Stomach (tissue), 19 donors: ENCODE data around the gene PPP1R12B. TPM values are rescaled to one million over a fixed set of nuclear protein-coding genes. Genes with fewer than 3 reads are reported as not detected.
A peak's percentile ranks its signal among the peaks of the same experiment; 100 is the strongest.

ENCODE experiments used
- DNase-seq, 2 donors: peaks; one replicate each; pipeline versions ENCODE4 v3.0.0 to v3.0.0-alpha.2; 2013 to 2019
- H3K27ac ChIP-seq, 5 donors: fragments of 200-600 bp in 4 of 5; sonication (generic) in 4 of 5; one replicate each; pipeline ENCODE4 v1.5.1; 2013 to 2019; ENCODE audit warnings: mild to moderate bottlenecking in 1 of 5, moderate library complexity in 1 of 5
- H3K27me3 ChIP-seq, 3 donors: fragments of 200-600 bp; sonication (generic); one replicate each; pipeline ENCODE4 v1.5.1; 2017 to 2019; ENCODE audit warnings: mixed run types in 1 of 3
- H3K36me3 ChIP-seq, 4 donors: fragments of 200-600 bp; sonication (generic); 1 replicate in 3 of 4; 2 replicates in 1 of 4; pipeline ENCODE4 v1.5.1; 2016 to 2019
- H3K4me1 ChIP-seq, 4 donors: fragments of 200-600 bp; sonication (generic); one replicate each; pipeline ENCODE4 v1.5.1; 2016 to 2019
- H3K4me3 ChIP-seq, 4 donors: fragments of 200-600 bp; sonication (generic) in 3 of 4; one replicate each; pipeline ENCODE4 v1.5.1; 2016 to 2019; ENCODE audit warnings: mild to moderate bottlenecking in 1 of 4
- H3K9me3 ChIP-seq, 4 donors: fragments of 200-600 bp; sonication (generic); one replicate each; pipeline ENCODE4 v1.5.1; 2016 to 2019
- CTCF ChIP-seq, 7 experiments: fragments of 450-650 bp in 4 of 7; fragments of 200-600 bp in 3 of 7; sonication (generic) in 3 of 7; IDR thresholded peaks; one replicate each; pipeline ENCODE4 v1.5.1; 2016 to 2019; ENCODE audit warnings: antibody characterized with exemption in 7 of 7, control low read depth in 2 of 7, mild to moderate bottlenecking in 1 of 7
- EP300 ChIP-seq: sonication (generic); formaldehyde crosslinking; IDR thresholded peaks from one replicate; pipeline ENCODE4 v1.6.1; 2017; ENCODE audit warnings: antibody characterized with exemption
- POLR2A ChIP-seq, 4 donors: fragments of 450-650 bp; IDR thresholded peaks; one replicate each; pipeline ENCODE4 v1.6.1; 2016; ENCODE audit warnings: antibody characterized with exemption in 4 of 4, control low read depth in 2 of 4, mild to moderate bottlenecking in 1 of 4, moderate library complexity in 1 of 4
- POLR2AphosphoS5 ChIP-seq, 3 donors: sonication (generic); formaldehyde crosslinking; IDR thresholded peaks; one replicate each; pipeline ENCODE4 v1.6.1; 2016; ENCODE audit warnings: antibody characterized with exemption in 3 of 3
- WGBS, 5 donors: extraction: QIAGEN DNeasy Blood & Tissue Kit in 3 of 5; methylation state at CpG; one replicate each; pipeline versions ENCODE4 v1.1.5 to v1.1.7; 2013 to 2018; 5-methylcytosine and 5-hydroxymethylcytosine counted together
- intact Hi-C: fragments of 100-400 bp; cut with DNase I; formaldehyde crosslinking; loops from one replicate; pipeline ENCODE4 v1.15.1; 2023; ENCODE audit warnings: low total_unique reads
- long read RNA-seq, 10 donors: transcript quantifications; one replicate each; lab custom pipeline, GENCODE V29; 2026
- polyA plus RNA-seq, 3 donors: library from polyadenylated mRNA; stranded (reverse); fragments of 200-250 nt; gene quantifications; one replicate each; pipeline ENCODE4 v1.2.3, GENCODE V29; 2013
- total RNA-seq, 5 donors: library from RNA; depleted of rRNA; stranded (reverse); fragments of >200 nt; gene quantifications; one replicate each; pipeline versions ENCODE4 v1.1.0 to v1.2.3, GENCODE V29; 2014 to 2016
- donor health status: healthy with polysubstance abuse.
- donor health status: Bipolar disorder and iron deficiency.
- donor health status: healthy.

Gene PPP1R12B
- total RNA-seq (100 to 1,000 TPM in 4 of 5 donors, 10 to 100 TPM in 1; 76.5 to 352 (median 131) TPM), polyA plus RNA-seq (10 to 100 TPM in 2 of 3 donors, 1 to 10 TPM in 1; 9.7 to 12.1 (median 11.2) TPM)
- long read RNA-seq, donor 1, transcript PPP1R12B-218 (7 exons, 878 nt) = major isoform, 5 of 26 reads
- long read RNA-seq, donor 1, partial matches to known transcripts = 21 of 26 reads
- long read RNA-seq, donor 1, other reads (novel, unspliced or antisense) = 0 of 26 reads
- long read RNA-seq, donor 2, transcript PPP1R12B-218 (7 exons, 878 nt) = major isoform, 7 of 21 reads
- long read RNA-seq, donor 2, partial matches to known transcripts = 8 of 21 reads
- long read RNA-seq, donor 2, other reads (novel, unspliced or antisense) = 6 of 21 reads
- long read RNA-seq, donor 3, partial matches to known transcripts = 0 of 2 reads
- long read RNA-seq, donor 3, other reads (novel, unspliced or antisense) = 0 of 2 reads
- long read RNA-seq, donor 4, partial matches to known transcripts = 6 of 6 reads
- long read RNA-seq, donor 4, other reads (novel, unspliced or antisense) = 0 of 6 reads
- long read RNA-seq, donor 5, transcript PPP1R12B-218 (7 exons, 878 nt) = major isoform, 5 of 89 reads
- long read RNA-seq, donor 5, partial matches to known transcripts = 82 of 89 reads
- long read RNA-seq, donor 5, other reads (novel, unspliced or antisense) = 0 of 89 reads
- long read RNA-seq, donor 6 = 0 reads
- long read RNA-seq, donor 7, transcript PPP1R12B-218 (7 exons, 878 nt) = major isoform, 5 of 72 reads
- long read RNA-seq, donor 7, partial matches to known transcripts = 54 of 72 reads
- long read RNA-seq, donor 7, other reads (novel, unspliced or antisense) = 11 of 72 reads
- long read RNA-seq, donor 8, transcript PPP1R12B-217 (1 exons, 2,333 nt) = major isoform, 5 of 49 reads
- long read RNA-seq, donor 8, partial matches to known transcripts = 42 of 49 reads
- long read RNA-seq, donor 8, other reads (novel, unspliced or antisense) = 0 of 49 reads
- long read RNA-seq, donor 9, partial matches to known transcripts = 0 of 2 reads
- long read RNA-seq, donor 9, other reads (novel, unspliced or antisense) = 0 of 2 reads
- long read RNA-seq, donor 10, partial matches to known transcripts = 12 of 12 reads
- long read RNA-seq, donor 10, other reads (novel, unspliced or antisense) = 0 of 12 reads

- peaks cover 10 to 39% (median 31%) of the 10 kb centered on the region in 4 donors for H3K4me1 ChIP-seq
- peak within 1 kb of the TSS; percentile 75 to 99 (median 96) for H3K4me3 ChIP-seq
- intact Hi-C loops = loop anchor here (10.0 kb wide), 1 partner anchor 366 kb away; the partner anchor contains the start of gene SYT2
- peak; percentile 98 to 99 for DNase-seq
- peak within 1 kb of the TSS; percentile 87 to 94 (median 92) for H3K27ac ChIP-seq
- TF ChIP-seq POLR2A (IDR thresholded peaks at IDR 0.05) (peak in 1 of 4 donors; percentile 25), CTCF (IDR thresholded peaks at IDR 0.05) (peak in 1 of 7 experiments; percentile 20), EP300 (no peak), POLR2AphosphoS5 (IDR thresholded peaks at IDR 0.05) (peak; percentile 72 to 95 (median 76))
- no peaks in the 10 kb centered on the region for H3K36me3 ChIP-seq
- no peaks in the 10 kb centered on the region for H3K27me3 ChIP-seq
- H3K9me3 ChIP-seq = no peaks in the 10 kb centered on the region
- 0 to 1% (median 0%) methylated on average over 34 to 60 of the region's 60 CpGs for WGBS, 5 donors
These were observed at the start of gene PPP1R12B for GRCh38 chr1:202348509-202349205. Gene PPP1R12B (plus strand): TSS chr1:202348699. CDS start chr1:202348852, 153 bp downstream.

GRCh38 chr1:202302166-202302565, 46.3 kb upstream of the PPP1R12B start:
- no peak overlapping the region for H3K27ac ChIP-seq
- peaks cover 0 to 4% (median 0%) of the 10 kb centered on the region in 3 donors for H3K27me3 ChIP-seq
- H3K4me3 ChIP-seq = no peak overlapping the region
- intact Hi-C loops = loop anchor here (10.0 kb wide), 1 partner anchor 57 kb away; no protein-coding TSS in a partner anchor
- DNase-seq = no peak
- WGBS, 5 donors = 96 to 97% (median 97%) methylated on average over 9 of the region's 9 CpGs
- no peaks in the 10 kb centered on the region for H3K36me3 ChIP-seq
- H3K9me3 ChIP-seq = no peaks in the 10 kb centered on the region
- no peak for TF ChIP-seq POLR2AphosphoS5 (IDR thresholded peaks at IDR 0.05)
- TF ChIP-seq EP300 = no peak
- H3K4me1 ChIP-seq = no peaks in the 10 kb centered on the region

- no peak for TF ChIP-seq EP300
- TF ChIP-seq POLR2A (IDR thresholded peaks at IDR 0.05) = no peak
- TF ChIP-seq CTCF (IDR thresholded peaks at IDR 0.05) = no peak
- no peak for TF ChIP-seq POLR2AphosphoS5 (IDR thresholded peaks at IDR 0.05)
- peak in 1 of 2 donors; percentile 55 for DNase-seq
- Histone ChIP-seq H3K9me3 (no peaks in the 10 kb centered on the region), H3K4me3 (no peak overlapping the region), H3K4me1 (no peaks in the 10 kb centered on the region), H3K27me3 (no peaks in the 10 kb centered on the region), H3K36me3 (no peaks in the 10 kb centered on the region), H3K27ac (no peak overlapping the region)
- intact Hi-C loops = loop anchor here (10.0 kb wide), 1 partner anchor 60 kb away; no protein-coding TSS in a partner anchor
- 75 to 89% (median 86%) methylated on average over 9 of the region's 9 CpGs for WGBS, 5 donors
These were observed 44.1 kb upstream of the PPP1R12B start for GRCh38 chr1:202304375-202304774.

- no peaks in the 10 kb centered on the region for H3K36me3 ChIP-seq
- no peaks in the 10 kb centered on the region for H3K27me3 ChIP-seq
- TF ChIP-seq POLR2A (IDR thresholded peaks at IDR 0.05) = no peak
- TF ChIP-seq EP300 = no peak
- no peak for TF ChIP-seq CTCF (IDR thresholded peaks at IDR 0.05)
- TF ChIP-seq POLR2AphosphoS5 (IDR thresholded peaks at IDR 0.05) = no peak
- no peaks in the 10 kb centered on the region for H3K4me1 ChIP-seq
- no peak overlapping the region for H3K4me3 ChIP-seq
- DNase-seq = no peak
- intact Hi-C loops = loop anchor here (5.0 to 10.0 kb wide), 2 partner anchors 60 to 108 kb away; no protein-coding TSS in a partner anchor
- H3K9me3 ChIP-seq = no peaks in the 10 kb centered on the region
- WGBS, 5 donors = 38 to 57% (median 54%) methylated on average over 1 of the region's 1 CpG
- no peak overlapping the region for H3K27ac ChIP-seq
These were observed 43.3 kb upstream of the PPP1R12B start for GRCh38 chr1:202305168-202305567.
